B cell (primary cell): ENCODE data around the gene ZFR2. TPM values are rescaled to one million over a fixed set of nuclear protein-coding genes. Genes with fewer than 3 reads are reported as not detected.

Experiments
- ATAC-seq: fragments of 200-7000 bp; cut with Tn5 transposase; one replicate; pipeline ENCODE4 v1.10.0; 2021; ENCODE audit warnings: low read depth, mild to moderate bottlenecking, moderate number of reproducible peaks, moderate library complexity
- CTCF ChIA-PET: fragments of 350-600 bp; sonication (Branson Sonifier 250); formaldehyde crosslinking; loops from one replicate; lab custom pipeline; 2021; ENCODE audit warnings: antibody characterized with exemption, inconsistent platforms; lab: Charles Lee
- POLR2A ChIA-PET: fragments of 350-600 bp; sonication (Branson Sonifier 250); formaldehyde crosslinking; loops from one replicate; lab custom pipeline; 2021; ENCODE audit warnings: antibody characterized with exemption; lab: Charles Lee
- DNase-seq: peaks from one replicate; pipeline ENCODE4 v3.0.0; 2013
- H2AFZ ChIP-seq: 2 replicates; pipeline ENCODE4 v1.6.1; 2012; ENCODE audit warnings: mild to moderate bottlenecking, low read depth, low read length; ENCODE audit not compliant: insufficient read depth, poor library complexity, severe bottlenecking
- H3K27ac ChIP-seq, 2 donors: 1 replicate in 1 of 2; 2 replicates in 1 of 2; pipeline ENCODE4 v1.5.1; 2012 to 2013; ENCODE audit warnings: low read length in 2 of 2, mild to moderate bottlenecking in 2 of 2, moderate library complexity in 1 of 2
- H3K27me3 ChIP-seq, 4 experiments: fragments of 200-600 bp in 1 of 4; sonication (generic) in 1 of 4; replicated peaks in 1 of 4; 1 replicate in 2 of 4; 2 replicates in 2 of 4; pipeline versions ENCODE4 v1.6.1 to v1.7.0; 2013 to 2016; ENCODE audit warnings: low read length in 3 of 4, mild to moderate bottlenecking in 2 of 4, mixed read lengths in 1 of 4, moderate library complexity in 1 of 4; ENCODE audit not compliant: insufficient read depth in 4 of 4, control insufficient read depth in 3 of 4; ENCODE audit errors: control extremely low read depth in 1 of 4
- H3K36me3 ChIP-seq, 2 experiments: replicated peaks in 1 of 2; 1 replicate in 1 of 2; 2 replicates in 1 of 2; pipeline versions ENCODE4 v1.6.1 to v1.7.1; 2013; ENCODE audit warnings: low read length in 1 of 2; ENCODE audit not compliant: insufficient read depth in 2 of 2, control insufficient read depth in 1 of 2; ENCODE audit errors: control extremely low read depth in 1 of 2, extremely low read depth in 1 of 2
- H3K4me1 ChIP-seq, 2 donors: fragments of 200-600 bp in 1 of 2; sonication (generic) in 1 of 2; 1 replicate in 1 of 2; 2 replicates in 1 of 2; pipeline versions ENCODE4 v1.5.1 to v1.6.1; 2013 to 2017; ENCODE audit warnings: low read length in 2 of 2; ENCODE audit not compliant: control insufficient read depth in 2 of 2, insufficient read depth in 2 of 2
- H3K4me2 ChIP-seq: replicated peaks from 2 replicates; pipeline ENCODE3; 2012; ENCODE audit warnings: mild to moderate bottlenecking, low read depth, low read length; ENCODE audit not compliant: poor library complexity, severe bottlenecking
- H3K4me3 ChIP-seq, 5 experiments: fragments of 200-600 bp in 1 of 5; sonication (generic) in 1 of 5; 1 replicate in 3 of 5; 2 replicates in 2 of 5; pipeline versions ENCODE4 v1.5.1 to v1.7.0; 2011 to 2016; ENCODE audit warnings: low read length in 4 of 5, mild to moderate bottlenecking in 4 of 5, low read depth in 2 of 5, control low read depth in 1 of 5, moderate library complexity in 1 of 5; ENCODE audit not compliant: insufficient read depth in 1 of 5; ENCODE audit errors: control extremely low read depth in 1 of 5, extremely low read depth in 1 of 5
- H3K79me2 ChIP-seq: fragments of 200-600 bp; sonication (generic); one replicate; pipeline ENCODE4 v1.6.0; 2016; ENCODE audit warnings: low read length; ENCODE audit not compliant: control insufficient read depth, insufficient read depth
- H3K9ac ChIP-seq: fragments of 200-600 bp; sonication (generic); 2 replicates; pipeline ENCODE4 v1.6.1; 2017; ENCODE audit warnings: mild to moderate bottlenecking, low read length, moderate library complexity
- H3K9me3 ChIP-seq, 3 donors: one replicate each; pipeline versions ENCODE4 v1.6.1 to v1.7.1; 2013; ENCODE audit warnings: low read length in 2 of 3; ENCODE audit not compliant: control insufficient read depth in 2 of 3, insufficient read depth in 1 of 3; ENCODE audit errors: control extremely low read depth in 1 of 3
- H4K20me1 ChIP-seq: 2 replicates; pipeline ENCODE4 v1.6.0; 2012; ENCODE audit warnings: mild to moderate bottlenecking, low read length; ENCODE audit not compliant: insufficient read depth, control insufficient read depth, poor library complexity, severe bottlenecking
- H3K27ac Mint-ChIP-seq: one replicate; pipeline ENCODE4 v1.8.0; 2021; ENCODE audit warnings: mixed read lengths
- H3K27me3 Mint-ChIP-seq: one replicate; pipeline ENCODE4 v1.8.0; 2021; ENCODE audit warnings: mixed read lengths
- H3K4me1 Mint-ChIP-seq: one replicate; pipeline ENCODE4 v1.8.0; 2021; ENCODE audit warnings: mixed read lengths
- H3K4me3 Mint-ChIP-seq: one replicate; pipeline ENCODE4 v1.8.0; 2021; ENCODE audit warnings: mixed read lengths
- H3K9me3 Mint-ChIP-seq: one replicate; pipeline ENCODE4 v1.8.0; 2022; ENCODE audit warnings: mixed read lengths; ENCODE audit not compliant: insufficient read depth
- EZH2 ChIP-seq: IDR thresholded peaks from 2 replicates; pipeline ENCODE4 v1.6.1; 2012; ENCODE audit warnings: borderline replicate concordance, low read depth, mild to moderate bottlenecking, moderate library complexity, low read length; ENCODE audit not compliant: insufficient read depth, poor library complexity, severe bottlenecking
- WGBS: methylation state at CpG from one replicate; pipeline ENCODE4 v1.1.5; 2013; ENCODE audit warnings: missing lambda C conversion rate; ENCODE audit not compliant: insufficient coverage; 5-methylcytosine and 5-hydroxymethylcytosine counted together
- intact Hi-C: fragments of 100-400 bp; cut with micrococcal nuclease; formaldehyde crosslinking; loops from one replicate; pipeline ENCODE4 v1.10.0; 2022
- polyA plus RNA-seq: library from polyadenylated mRNA; depleted of rRNA; stranded (reverse); fragments of >200 nt; gene quantifications from 2 replicates; pipeline ENCODE4 v1.2.3, GENCODE V29; 2012
- total RNA-seq, 2 donors: library from RNA; stranded (reverse); fragments of 120-200 nt in 1 of 2; gene quantifications; 1 replicate in 1 of 2; 2 replicates in 1 of 2; pipeline versions ENCODE4 v1.2.3 to v1.2.4, GENCODE V29; 2013 to 2022
- TF ChIP-seq, protein P1 (sequence below): fragments of 200-600 bp; IDR thresholded peaks from one replicate; pipeline ENCODE4 v1.8.0; 2022; ENCODE audit warnings: antibody characterized with exemption, mild to moderate bottlenecking

Gene ZFR2
- total and polyA plus RNA-seq, 2 donors (not counting 1 experiment from before 2014, with no cell fraction given): 0.36 to 0.39 TPM

DNA sequence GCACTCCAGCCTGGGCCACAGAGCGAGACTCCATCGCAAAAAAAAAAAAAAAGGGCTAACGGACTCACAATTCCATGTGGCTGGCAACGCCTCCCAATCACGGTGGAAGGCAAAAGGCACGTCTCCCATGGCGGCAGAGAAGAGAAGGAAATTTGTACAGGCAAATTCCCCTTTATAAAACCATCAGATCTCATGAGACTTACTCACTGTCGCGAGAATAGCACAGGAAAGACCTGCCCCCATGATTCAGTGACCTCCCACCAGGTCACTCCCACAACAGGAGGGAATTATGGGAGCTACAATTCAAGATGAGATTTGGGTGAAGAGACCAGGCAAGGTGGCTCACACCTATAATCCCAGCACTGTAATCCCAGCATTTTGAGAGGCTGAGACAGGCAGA, 45.4 kb upstream of the ZFR2 start:
- H3K4me2 ChIP-seq: no peak overlapping the region
- H3K4me1 ChIP-seq: peaks cover 0 to 4% of the 10 kb centered on the region in 2 donors
- CTCF ChIA-PET: no interaction called here
- Mint-ChIP-seq H3K4me3 (no peak overlapping the region), H3K27ac (no peak overlapping the region), H3K9me3 (peaks cover 3% of the 10 kb centered on the region), H3K4me1 (peaks cover 4% of the 10 kb centered on the region), H3K27me3 (peaks cover 9% of the 10 kb centered on the region)
- peaks cover 0 to 24% (median 5%) of the 10 kb centered on the region in 3 donors for H3K9me3 ChIP-seq
- no peak overlapping the region for H3K4me3 ChIP-seq
- intact Hi-C loops: no loop called here
- no peaks in the 10 kb centered on the region for H3K36me3 ChIP-seq
- H2AFZ ChIP-seq: no peak overlapping the region
- no peaks in the 10 kb centered on the region for H3K79me2 ChIP-seq
- POLR2A ChIA-PET: no interaction called here
- no peaks in the 10 kb centered on the region for H4K20me1 ChIP-seq
- H3K27ac ChIP-seq: no peak overlapping the region
- no peak for TF ChIP-seq EZH2
- TF ChIP-seq, protein P1, sequence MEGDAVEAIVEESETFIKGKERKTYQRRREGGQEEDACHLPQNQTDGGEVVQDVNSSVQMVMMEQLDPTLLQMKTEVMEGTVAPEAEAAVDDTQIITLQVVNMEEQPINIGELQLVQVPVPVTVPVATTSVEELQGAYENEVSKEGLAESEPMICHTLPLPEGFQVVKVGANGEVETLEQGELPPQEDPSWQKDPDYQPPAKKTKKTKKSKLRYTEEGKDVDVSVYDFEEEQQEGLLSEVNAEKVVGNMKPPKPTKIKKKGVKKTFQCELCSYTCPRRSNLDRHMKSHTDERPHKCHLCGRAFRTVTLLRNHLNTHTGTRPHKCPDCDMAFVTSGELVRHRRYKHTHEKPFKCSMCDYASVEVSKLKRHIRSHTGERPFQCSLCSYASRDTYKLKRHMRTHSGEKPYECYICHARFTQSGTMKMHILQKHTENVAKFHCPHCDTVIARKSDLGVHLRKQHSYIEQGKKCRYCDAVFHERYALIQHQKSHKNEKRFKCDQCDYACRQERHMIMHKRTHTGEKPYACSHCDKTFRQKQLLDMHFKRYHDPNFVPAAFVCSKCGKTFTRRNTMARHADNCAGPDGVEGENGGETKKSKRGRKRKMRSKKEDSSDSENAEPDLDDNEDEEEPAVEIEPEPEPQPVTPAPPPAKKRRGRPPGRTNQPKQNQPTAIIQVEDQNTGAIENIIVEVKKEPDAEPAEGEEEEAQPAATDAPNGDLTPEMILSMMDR: no peak
- ATAC-seq (no peak), DNase-seq (no peak)
- H3K27me3 ChIP-seq: no peaks in the 10 kb centered on the region
- no peak overlapping the region for H3K9ac ChIP-seq
- WGBS: no CpG with 5 or more reads among the region's 9 CpGs

DNA sequence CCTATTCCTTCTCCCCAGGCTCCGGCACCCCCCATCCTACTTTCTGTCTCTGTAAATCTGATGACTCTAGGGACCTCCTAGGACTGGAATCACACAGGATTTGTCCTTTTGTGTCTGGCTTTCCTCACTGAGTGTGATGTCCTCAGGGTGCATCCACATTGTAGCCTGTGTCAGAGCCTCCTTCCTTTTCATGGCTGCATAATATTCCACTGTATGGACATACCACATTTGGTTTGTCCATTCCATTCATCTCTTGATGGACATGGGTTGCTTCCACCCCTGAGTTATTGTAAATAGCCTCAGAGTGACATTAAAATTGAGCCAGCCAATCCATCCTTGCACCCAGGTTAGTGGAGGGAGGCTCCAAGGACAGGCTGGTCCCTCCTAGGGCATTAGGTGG, 41.3 kb upstream of the ZFR2 start:
- TF ChIP-seq EZH2: no peak
- Histone ChIP-seq H3K79me2 (no peaks in the 10 kb centered on the region), H3K4me1 (no peaks in the 10 kb centered on the region), H3K9me3 (peaks cover 0 to 36% (median 5%) of the 10 kb centered on the region in 3 donors), H2AFZ (no peak overlapping the region), H4K20me1 (no peaks in the 10 kb centered on the region), H3K36me3 (no peaks in the 10 kb centered on the region), H3K4me3 (no peak overlapping the region), H3K4me2 (no peak overlapping the region), H3K9ac (no peak overlapping the region), H3K27ac (no peak overlapping the region), H3K27me3 (no peaks in the 10 kb centered on the region)
- ChIA-PET CTCF (no interaction called here), POLR2A (no interaction called here)
- ATAC-seq: no peak
- Mint-ChIP-seq H3K4me1 (no peaks in the 10 kb centered on the region), H3K4me3 (no peak overlapping the region), H3K9me3 (peaks cover 3% of the 10 kb centered on the region), H3K27ac (no peak overlapping the region), H3K27me3 (peaks cover 2% of the 10 kb centered on the region)
- WGBS: 100% methylated on average over 1 of the region's 1 CpG
- intact Hi-C loops: no loop called here
- no peak for DNase-seq
